ENCODE data around the gene HK1.

- TF ChIP-seq, protein P1, sequence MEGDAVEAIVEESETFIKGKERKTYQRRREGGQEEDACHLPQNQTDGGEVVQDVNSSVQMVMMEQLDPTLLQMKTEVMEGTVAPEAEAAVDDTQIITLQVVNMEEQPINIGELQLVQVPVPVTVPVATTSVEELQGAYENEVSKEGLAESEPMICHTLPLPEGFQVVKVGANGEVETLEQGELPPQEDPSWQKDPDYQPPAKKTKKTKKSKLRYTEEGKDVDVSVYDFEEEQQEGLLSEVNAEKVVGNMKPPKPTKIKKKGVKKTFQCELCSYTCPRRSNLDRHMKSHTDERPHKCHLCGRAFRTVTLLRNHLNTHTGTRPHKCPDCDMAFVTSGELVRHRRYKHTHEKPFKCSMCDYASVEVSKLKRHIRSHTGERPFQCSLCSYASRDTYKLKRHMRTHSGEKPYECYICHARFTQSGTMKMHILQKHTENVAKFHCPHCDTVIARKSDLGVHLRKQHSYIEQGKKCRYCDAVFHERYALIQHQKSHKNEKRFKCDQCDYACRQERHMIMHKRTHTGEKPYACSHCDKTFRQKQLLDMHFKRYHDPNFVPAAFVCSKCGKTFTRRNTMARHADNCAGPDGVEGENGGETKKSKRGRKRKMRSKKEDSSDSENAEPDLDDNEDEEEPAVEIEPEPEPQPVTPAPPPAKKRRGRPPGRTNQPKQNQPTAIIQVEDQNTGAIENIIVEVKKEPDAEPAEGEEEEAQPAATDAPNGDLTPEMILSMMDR (IDR thresholded peaks at IDR 0.05), result no peak
- TF ChIP-seq POLR2A (IDR thresholded peaks at IDR 0.05) (no peak), POLR2AphosphoS5 (IDR thresholded peaks at IDR 0.05; ENCODE audit: insufficient read depth in 1 of 2, low read depth in 1 of 2) (no peak)
Observed at GRCh38 chr10:69439813-69440506, 161.7 kb downstream of the HK1 start.
